ENCODE measurements around the gene SASH1.

Gene SASH1

GRCh38 chr6:148404456-148405054, 61.9 kb downstream of the SASH1 start:
- no peak for DNase-seq (ENCODE audit: low read depth in 2 of 2)

- DNase-seq (ENCODE audit: low read depth in 2 of 2), result no peak
These were observed 63.3 kb downstream of the SASH1 start for GRCh38 chr6:148405894-148406293.

GRCh38 chr6:148406579-148407371, 64.1 kb downstream of the SASH1 start:
- DNase-seq (ENCODE audit: low read depth in 2 of 2), result no peak

GRCh38 chr6:148407372-148407771, 64.7 kb downstream of the SASH1 start:
- peak; percentile 94 to 95 for DNase-seq (ENCODE audit: low read depth in 2 of 2)

GRCh38 chr6:148413321-148414091, 70.9 kb downstream of the SASH1 start:
- DNase-seq (ENCODE audit: low read depth in 2 of 2), result no peak

- no peak for DNase-seq (ENCODE audit: low read depth in 2 of 2)
These were observed 71.5 kb downstream of the SASH1 start for GRCh38 chr6:148414092-148414489.

- DNase-seq (ENCODE audit: low read depth in 2 of 2), result peak; percentile 63 to 70
These were observed 72.2 kb downstream of the SASH1 start for GRCh38 chr6:148414836-148415235.

GRCh38 chr6:148415511-148416260, 73.0 kb downstream of the SASH1 start:
- no peak for DNase-seq (ENCODE audit: low read depth in 2 of 2)

- no peak for DNase-seq (ENCODE audit: low read depth in 2 of 2)
These were observed 73.8 kb downstream of the SASH1 start for GRCh38 chr6:148416330-148416965.

GRCh38 chr6:148417045-148417444, 74.4 kb downstream of the SASH1 start:
- DNase-seq (ENCODE audit: low read depth in 2 of 2), result no peak

GRCh38 chr6:148419430-148419829, 76.8 kb downstream of the SASH1 start:
- DNase-seq (ENCODE audit: low read depth in 2 of 2), result no peak

- no peak for DNase-seq (ENCODE audit: low read depth in 2 of 2)
These were observed 79.4 kb downstream of the SASH1 start for GRCh38 chr6:148422085-148422484.

GRCh38 chr6:148423133-148423532, 80.5 kb downstream of the SASH1 start:
- DNase-seq (ENCODE audit: low read depth in 2 of 2), result no peak

- no peak for DNase-seq (ENCODE audit: low read depth in 2 of 2)
These were observed 81.1 kb downstream of the SASH1 start for GRCh38 chr6:148423601-148424270.

GRCh38 chr6:148425443-148425842, 82.8 kb downstream of the SASH1 start:
- no peak for DNase-seq (ENCODE audit: low read depth in 2 of 2)

GRCh38 chr6:148426317-148426977, 83.8 kb downstream of the SASH1 start:
- no peak for DNase-seq (ENCODE audit: low read depth in 2 of 2)

GRCh38 chr6:148427333-148427732, 84.7 kb downstream of the SASH1 start:
- DNase-seq (ENCODE audit: low read depth in 2 of 2), result no peak

- no peak for DNase-seq (ENCODE audit: low read depth in 2 of 2)
These were observed 86.8 kb downstream of the SASH1 start for GRCh38 chr6:148429423-148429822.

GRCh38 chr6:148430897-148431296, 88.3 kb downstream of the SASH1 start:
- no peak for DNase-seq (ENCODE audit: low read depth in 2 of 2)

GRCh38 chr6:148431413-148431812, 88.8 kb downstream of the SASH1 start:
- DNase-seq (ENCODE audit: low read depth in 2 of 2), result no peak
